ENCODE data around the gene XKR7. TPM values are rescaled to one million over a fixed set of nuclear protein-coding genes. Genes with fewer than 3 reads are reported as not detected.

Gene XKR7
- total and polyA plus RNA-seq, 2 donors: under 0.01 to 0.02 TPM

- peaks cover 0 to 9% of the 10 kb centered on the region in 2 donors for H3K27me3 ChIP-seq (ENCODE audit: control insufficient read depth in 2 of 2, insufficient read depth in 1 of 2, low read length in 1 of 2)
- peaks cover 3 to 4% of the 10 kb centered on the region in 2 donors for H3K9me3 ChIP-seq (ENCODE audit: control insufficient read depth in 2 of 2, insufficient read depth in 1 of 2, low read length in 1 of 2)
- under 1% methylated on average over 63 of the region's 63 CpGs for WGBS
- H3K4me3 ChIP-seq (ENCODE audit: low read length in 2 of 2): peak within 1 kb of the TSS; percentile 85 to 86
- peaks cover 24 to 28% of the 10 kb centered on the region in 2 donors for H3K36me3 ChIP-seq (ENCODE audit: control insufficient read depth in 2 of 2, insufficient read depth in 2 of 2, low read length in 1 of 2)
- H3K27ac ChIP-seq (ENCODE audit: low read depth in 1 of 2, low read length in 1 of 2): peak within 1 kb of the TSS; percentile 64
- peaks cover 9 to 11% of the 10 kb centered on the region in 2 donors for H3K4me1 ChIP-seq (ENCODE audit: control insufficient read depth in 2 of 2, insufficient read depth in 2 of 2, low read length in 2 of 2)
- peak; percentile 88 to 98 (median 95) for DNase-seq (ENCODE audit: low read depth in 6 of 9, low spot score in 9 of 9)
These were observed 16.2 kb upstream of the XKR7 start, which contains the start of gene PDRG1 for GRCh38 chr20:31951530-31952453. Gene PDRG1, minus strand, starts transcription at chr20:31952046. Its CDS starts 85 bp downstream, at chr20:31951961.

GRCh38 chr20:31953556-31954148 lies 14.3 kb upstream of the XKR7 start:
- Histone ChIP-seq H3K27ac (ENCODE audit: low read depth in 1 of 2, low read length in 1 of 2) (no peak overlapping the region), H3K4me1 (ENCODE audit: control insufficient read depth in 2 of 2, insufficient read depth in 2 of 2, low read length in 2 of 2) (peaks cover 9 to 11% of the 10 kb centered on the region in 2 donors), H3K4me3 (ENCODE audit: low read length in 2 of 2) (no peak overlapping the region), H3K27me3 (ENCODE audit: control insufficient read depth in 2 of 2, insufficient read depth in 1 of 2, low read length in 1 of 2) (peaks cover 0 to 10% of the 10 kb centered on the region in 2 donors), H3K36me3 (ENCODE audit: control insufficient read depth in 2 of 2, insufficient read depth in 2 of 2, low read length in 1 of 2) (peaks cover 7 to 10% of the 10 kb centered on the region in 2 donors), H3K9me3 (ENCODE audit: control insufficient read depth in 2 of 2, insufficient read depth in 1 of 2, low read length in 1 of 2) (no peaks in the 10 kb centered on the region)
- no peak for DNase-seq (ENCODE audit: low read depth in 6 of 9, low spot score in 9 of 9)
- WGBS: 92% methylated on average over 6 of the region's 6 CpGs

- Histone ChIP-seq H3K4me3 (ENCODE audit: low read length in 2 of 2) (no peak overlapping the region), H3K36me3 (ENCODE audit: control insufficient read depth in 2 of 2, insufficient read depth in 2 of 2, low read length in 1 of 2) (peaks cover 3% of the 10 kb centered on the region in 2 donors), H3K27me3 (ENCODE audit: control insufficient read depth in 2 of 2, insufficient read depth in 1 of 2, low read length in 1 of 2) (peaks cover 0 to 10% of the 10 kb centered on the region in 2 donors), H3K9me3 (ENCODE audit: control insufficient read depth in 2 of 2, insufficient read depth in 1 of 2, low read length in 1 of 2) (no peaks in the 10 kb centered on the region), H3K27ac (ENCODE audit: low read depth in 1 of 2, low read length in 1 of 2) (no peak overlapping the region), H3K4me1 (ENCODE audit: control insufficient read depth in 2 of 2, insufficient read depth in 2 of 2, low read length in 2 of 2) (peaks cover 9 to 11% of the 10 kb centered on the region in 2 donors)
- 78% methylated on average over 1 of the region's 1 CpG for WGBS
- no peak for DNase-seq (ENCODE audit: low read depth in 6 of 9, low spot score in 9 of 9)
These were observed 13.5 kb upstream of the XKR7 start for GRCh38 chr20:31954500-31954899.

GRCh38 chr20:31956556-31957526 lies 11.1 kb upstream of the XKR7 start:
- Histone ChIP-seq H3K4me3 (ENCODE audit: low read length in 2 of 2) (no peak overlapping the region), H3K36me3 (ENCODE audit: control insufficient read depth in 2 of 2, insufficient read depth in 2 of 2, low read length in 1 of 2) (no peaks in the 10 kb centered on the region), H3K9me3 (ENCODE audit: control insufficient read depth in 2 of 2, insufficient read depth in 1 of 2, low read length in 1 of 2) (no peaks in the 10 kb centered on the region), H3K27ac (ENCODE audit: low read depth in 1 of 2, low read length in 1 of 2) (no peak overlapping the region), H3K4me1 (ENCODE audit: control insufficient read depth in 2 of 2, insufficient read depth in 2 of 2, low read length in 2 of 2) (no peaks in the 10 kb centered on the region), H3K27me3 (ENCODE audit: control insufficient read depth in 2 of 2, insufficient read depth in 1 of 2, low read length in 1 of 2) (peaks cover 0 to 12% of the 10 kb centered on the region in 2 donors)
- 66% methylated on average over 11 of the region's 11 CpGs for WGBS
- DNase-seq (ENCODE audit: low read depth in 6 of 9, low spot score in 9 of 9): no peak

- H3K27me3 ChIP-seq (ENCODE audit: control insufficient read depth in 2 of 2, insufficient read depth in 1 of 2, low read length in 1 of 2): peaks cover 3 to 32% of the 10 kb centered on the region in 2 donors
- DNase-seq (ENCODE audit: low read depth in 6 of 9, low spot score in 9 of 9): no peak
These were observed 5.2 kb upstream of the XKR7 start for GRCh38 chr20:31962761-31963160.

GRCh38 chr20:31963889-31964288 lies 4.1 kb upstream of the XKR7 start:
- H3K27me3 ChIP-seq (ENCODE audit: control insufficient read depth in 2 of 2, insufficient read depth in 1 of 2, low read length in 1 of 2): peaks cover 13 to 42% of the 10 kb centered on the region in 2 donors
- WGBS: 90% methylated on average over 6 of the region's 6 CpGs
- H3K27ac ChIP-seq (ENCODE audit: low read depth in 1 of 2, low read length in 1 of 2): no peak overlapping the region
- no peaks in the 10 kb centered on the region for H3K9me3 ChIP-seq (ENCODE audit: control insufficient read depth in 2 of 2, insufficient read depth in 1 of 2, low read length in 1 of 2)
- no peak overlapping the region for H3K4me3 ChIP-seq (ENCODE audit: low read length in 2 of 2)
- no peaks in the 10 kb centered on the region for H3K36me3 ChIP-seq (ENCODE audit: control insufficient read depth in 2 of 2, insufficient read depth in 2 of 2, low read length in 1 of 2)
- H3K4me1 ChIP-seq (ENCODE audit: control insufficient read depth in 2 of 2, insufficient read depth in 2 of 2, low read length in 2 of 2): no peaks in the 10 kb centered on the region
- no peak for DNase-seq (ENCODE audit: low read depth in 6 of 9, low spot score in 9 of 9)

More at GRCh38 chr20:31962761-31963160, 5.2 kb upstream of the XKR7 start:
- no peak overlapping the region for H3K27ac ChIP-seq (ENCODE audit: low read depth in 1 of 2, low read length in 1 of 2)
- no peaks in the 10 kb centered on the region for H3K36me3 ChIP-seq (ENCODE audit: control insufficient read depth in 2 of 2, insufficient read depth in 2 of 2, low read length in 1 of 2)
- H3K4me3 ChIP-seq (ENCODE audit: low read length in 2 of 2): no peak overlapping the region
- 88% methylated on average over 2 of the region's 2 CpGs for WGBS
- no peaks in the 10 kb centered on the region for H3K9me3 ChIP-seq (ENCODE audit: control insufficient read depth in 2 of 2, insufficient read depth in 1 of 2, low read length in 1 of 2)
- no peaks in the 10 kb centered on the region for H3K4me1 ChIP-seq (ENCODE audit: control insufficient read depth in 2 of 2, insufficient read depth in 2 of 2, low read length in 2 of 2)

- H3K9me3 ChIP-seq (ENCODE audit: control insufficient read depth in 2 of 2, insufficient read depth in 1 of 2, low read length in 1 of 2): no peaks in the 10 kb centered on the region
- H3K27me3 ChIP-seq (ENCODE audit: control insufficient read depth in 2 of 2, insufficient read depth in 1 of 2, low read length in 1 of 2): peaks cover 16 to 50% of the 10 kb centered on the region in 2 donors
- no peak for DNase-seq (ENCODE audit: low read depth in 6 of 9, low spot score in 9 of 9)
- no peak overlapping the region for H3K27ac ChIP-seq (ENCODE audit: low read depth in 1 of 2, low read length in 1 of 2)
- no peaks in the 10 kb centered on the region for H3K36me3 ChIP-seq (ENCODE audit: control insufficient read depth in 2 of 2, insufficient read depth in 2 of 2, low read length in 1 of 2)
- 15% methylated on average over 5 of the region's 5 CpGs for WGBS
- H3K4me3 ChIP-seq (ENCODE audit: low read length in 2 of 2): no peak overlapping the region
- no peaks in the 10 kb centered on the region for H3K4me1 ChIP-seq (ENCODE audit: control insufficient read depth in 2 of 2, insufficient read depth in 2 of 2, low read length in 2 of 2)
These were observed 828 bp upstream of the XKR7 start for GRCh38 chr20:31966991-31967655.

All from thymus (tissue), 11 donors.